Glutamatergic neuron (in vitro differentiated cells): Measurements from ENCODE around the gene RGS19. TPM values are rescaled to one million over a fixed set of nuclear protein-coding genes. Genes with fewer than 3 reads are reported as not detected.

Experiments
- DNase-seq: peaks from one replicate; pipeline ENCODE4 v3.0.0; 2022
- H3K27ac Mint-ChIP-seq: one replicate; pipeline ENCODE4 v1.8.0; 2020; ENCODE audit warnings: mild to moderate bottlenecking, mixed read lengths, inconsistent platforms; ENCODE audit not compliant: unreplicated experiment
- H3K27me3 Mint-ChIP-seq: one replicate; pipeline ENCODE4 v1.8.0; 2020; ENCODE audit warnings: mild to moderate bottlenecking, moderate library complexity, mixed read lengths, inconsistent platforms; ENCODE audit not compliant: unreplicated experiment
- H3K36me3 Mint-ChIP-seq: one replicate; pipeline ENCODE4 v1.8.0; 2020; ENCODE audit warnings: mild to moderate bottlenecking, mixed read lengths, inconsistent platforms; ENCODE audit not compliant: unreplicated experiment
- H3K4me1 Mint-ChIP-seq: one replicate; pipeline ENCODE4 v1.8.0; 2020; ENCODE audit warnings: mild to moderate bottlenecking, low read depth, mixed read lengths, inconsistent platforms; ENCODE audit not compliant: unreplicated experiment
- H3K4me3 Mint-ChIP-seq: one replicate; pipeline ENCODE4 v1.8.0; 2020; ENCODE audit warnings: mild to moderate bottlenecking, mixed read lengths, inconsistent platforms; ENCODE audit not compliant: unreplicated experiment
- H3K9me3 Mint-ChIP-seq: one replicate; pipeline ENCODE4 v1.8.0; 2020; ENCODE audit warnings: mild to moderate bottlenecking, moderate library complexity, mixed read lengths, inconsistent platforms; ENCODE audit not compliant: unreplicated experiment
- CTCF ChIP-seq: fragments of 200-600 bp; sonication (generic); IDR thresholded peaks from one replicate; pipeline ENCODE4 v1.5.0; 2021; ENCODE audit not compliant: partially characterized antibody, unreplicated experiment
- total RNA-seq: library from RNA; stranded (reverse); fragmentation: NEBNext Ultra II Directional; extraction: Animal tissue kit (Norgen Biotek cat#: 25700); gene quantifications from one replicate; pipeline ENCODE4 v1.2.1, GENCODE V29; 2021; ENCODE audit not compliant: unreplicated experiment

RGS19 gene
- total RNA-seq, 1 donor from 2014 or later = 4.4 TPM

GRCh38 chr20:64051561-64052325 is 27.6 kb downstream of the RGS19 start:
- no peak for DNase-seq
- H3K27me3 Mint-ChIP-seq = peaks cover 15% of the 10 kb centered on the region
- H3K4me3 Mint-ChIP-seq = no peak overlapping the region
- peaks cover 2% of the 10 kb centered on the region for H3K9me3 Mint-ChIP-seq
- H3K36me3 Mint-ChIP-seq = no peaks in the 10 kb centered on the region
- TF ChIP-seq CTCF = no peak
- no peak overlapping the region for H3K27ac Mint-ChIP-seq
- H3K4me1 Mint-ChIP-seq = peaks cover 6% of the 10 kb centered on the region

GRCh38 chr20:64051033-64051452 is 28.3 kb downstream of the RGS19 start:
- no peak for DNase-seq
- H3K9me3 Mint-ChIP-seq = peaks cover 2% of the 10 kb centered on the region
- no peak overlapping the region for H3K27ac Mint-ChIP-seq
- no peak for TF ChIP-seq CTCF
- H3K36me3 Mint-ChIP-seq = no peaks in the 10 kb centered on the region
- no peak overlapping the region for H3K4me3 Mint-ChIP-seq
- peaks cover 17% of the 10 kb centered on the region for H3K27me3 Mint-ChIP-seq
- peaks cover 8% of the 10 kb centered on the region for H3K4me1 Mint-ChIP-seq

- no peak for DNase-seq
- H3K27me3 Mint-ChIP-seq = peaks cover 20% of the 10 kb centered on the region
- H3K4me1 Mint-ChIP-seq = peaks cover 11% of the 10 kb centered on the region
- peaks cover 2% of the 10 kb centered on the region for H3K9me3 Mint-ChIP-seq
- H3K27ac Mint-ChIP-seq = no peak overlapping the region
- no peak for TF ChIP-seq CTCF
- H3K36me3 Mint-ChIP-seq = no peaks in the 10 kb centered on the region
- H3K4me3 Mint-ChIP-seq = no peak overlapping the region
Measured at GRCh38 chr20:64050261-64051032, 28.9 kb downstream of the RGS19 start.

- Mint-ChIP-seq H3K9me3 (no peaks in the 10 kb centered on the region), H3K27ac (no peak overlapping the region), H3K27me3 (peaks cover 15% of the 10 kb centered on the region), H3K36me3 (no peaks in the 10 kb centered on the region), H3K4me3 (peak overlapping the region; percentile 49), H3K4me1 (peaks cover 11% of the 10 kb centered on the region)
- DNase-seq = no peak
- no peak for TF ChIP-seq CTCF
Measured at GRCh38 chr20:64049878-64050260, 29.4 kb downstream of the RGS19 start.
